ENCODE measurements around the gene S100A2. TPM values are rescaled to one million over a fixed set of nuclear protein-coding genes. Genes with fewer than 3 reads are reported as not detected.
A peak's percentile ranks its signal among the peaks of the same experiment; 100 is the strongest.

The S100A2 gene
- total and polyA plus RNA-seq, 2 of the 13 experiments (the other 11 are each of a cell fraction or from before 2014, with no cell fraction given), result 1.2 TPM

DNA sequence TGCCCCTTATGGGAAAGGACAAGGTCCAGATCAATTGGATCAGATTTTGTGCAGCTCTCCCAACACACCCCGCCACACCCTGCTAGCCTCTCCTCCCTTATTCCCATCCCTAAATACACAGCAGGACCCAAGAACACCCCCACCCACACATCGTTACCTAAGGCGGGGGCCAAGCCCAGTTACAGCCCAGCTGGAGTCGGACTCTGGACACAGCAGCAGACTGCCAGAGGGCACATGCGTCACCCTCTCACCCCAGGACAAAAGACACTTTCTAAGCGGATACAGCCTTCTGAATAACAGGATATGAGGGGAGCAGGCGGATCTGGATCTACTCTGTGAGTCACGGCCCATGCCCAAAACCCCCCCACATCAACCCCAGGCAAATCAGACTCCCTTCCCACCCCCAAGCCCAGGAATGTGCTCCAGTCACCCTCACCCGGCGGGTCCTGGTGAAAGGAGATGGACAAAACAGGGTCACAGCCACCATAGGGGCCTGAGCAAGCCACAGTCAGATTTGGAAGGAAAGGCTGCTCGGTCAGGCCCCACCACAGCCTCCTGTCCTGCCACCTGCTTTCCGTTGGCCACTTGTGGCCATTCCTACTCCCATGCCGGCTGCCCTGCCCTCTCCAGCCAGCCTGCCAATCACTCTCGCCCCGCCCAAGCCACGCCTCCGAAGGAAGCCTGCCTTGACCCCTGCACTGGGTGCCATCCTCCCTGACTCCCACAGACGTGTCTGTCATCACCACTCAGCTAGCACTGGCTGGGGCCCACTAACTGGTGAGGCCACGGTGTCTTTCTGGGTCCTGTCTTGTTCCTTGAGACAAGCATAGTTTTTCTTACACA, 43.3 kb upstream of the S100A2 start (continued):
- TF ChIP-seq ZNF790 (CRISPR knock-in tag; IDR thresholded peaks at IDR 0.05; ENCODE audit: borderline replicate concordance), result peak; percentile 56; the same call in 1 of the 2 replicates
- TF ChIP-seq CHCHD3 (CRISPR knock-in tag; IDR thresholded peaks at IDR 0.05), result no peak
- TF ChIP-seq ZNF792 (CRISPR knock-in tag; IDR thresholded peaks at IDR 0.05), result peak; percentile 24; the same call in 1 of the 2 replicates
- TF ChIP-seq, protein P1, sequence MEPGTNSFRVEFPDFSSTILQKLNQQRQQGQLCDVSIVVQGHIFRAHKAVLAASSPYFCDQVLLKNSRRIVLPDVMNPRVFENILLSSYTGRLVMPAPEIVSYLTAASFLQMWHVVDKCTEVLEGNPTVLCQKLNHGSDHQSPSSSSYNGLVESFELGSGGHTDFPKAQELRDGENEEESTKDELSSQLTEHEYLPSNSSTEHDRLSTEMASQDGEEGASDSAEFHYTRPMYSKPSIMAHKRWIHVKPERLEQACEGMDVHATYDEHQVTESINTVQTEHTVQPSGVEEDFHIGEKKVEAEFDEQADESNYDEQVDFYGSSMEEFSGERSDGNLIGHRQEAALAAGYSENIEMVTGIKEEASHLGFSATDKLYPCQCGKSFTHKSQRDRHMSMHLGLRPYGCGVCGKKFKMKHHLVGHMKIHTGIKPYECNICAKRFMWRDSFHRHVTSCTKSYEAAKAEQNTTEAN (CRISPR knock-in tag; conservative IDR thresholded peaks at IDR 0.05), result 0 out of 2 replicates have a peak, but pooled peaks have one; percentile 55
- peak; percentile 41; the same call in 1 of the 2 replicates for TF ChIP-seq ZNF430 (CRISPR knock-in tag; IDR thresholded peaks at IDR 0.05)
- TF ChIP-seq NR2F1 (CRISPR knock-in tag; IDR thresholded peaks at IDR 0.05), result peak; percentile 28 to 74; a peak in 3 of 4 replicates
- peak; percentile 88 for TF ChIP-seq ZNF709 (CRISPR knock-in tag; IDR thresholded peaks at IDR 0.05)
- peak; percentile 87 for TF ChIP-seq JUN (CRISPR knock-in tag; IDR thresholded peaks at IDR 0.05)
- no peak for TF ChIP-seq ZNF776 (CRISPR knock-in tag; IDR thresholded peaks at IDR 0.05)
- 0 out of 2 replicates have a peak, but pooled peaks have one; percentile 13 for TF ChIP-seq ZNF772 (CRISPR knock-in tag; IDR thresholded peaks at IDR 0.05)
- peak; percentile 82 for TF ChIP-seq POLR2G (IDR thresholded peaks at IDR 0.05; ENCODE audit: low read depth, low read length)
- TF ChIP-seq GTF3A (CRISPR knock-in tag; conservative IDR thresholded peaks at IDR 0.05), result 0 out of 2 replicates have a peak, but pooled peaks have one; percentile 33
- peak; percentile 20; the same call in 1 of the 2 replicates for TF ChIP-seq ESRRA (CRISPR knock-in tag; IDR thresholded peaks at IDR 0.05; ENCODE audit: low read depth)
- TF ChIP-seq NR2F2 (IDR thresholded peaks at IDR 0.05; ENCODE audit: borderline replicate concordance, low read depth), result peak; percentile 47; the same call in 1 of the 2 replicates
- peak; percentile 63; the same call in 1 of the 2 replicates for TF ChIP-seq ZC3H4 (CRISPR knock-in tag; IDR thresholded peaks at IDR 0.05; ENCODE audit: borderline replicate concordance)
- TF ChIP-seq HNRNPUL1 (IDR thresholded peaks at IDR 0.05; ENCODE audit: low read depth, low read length), result no peak
- TF ChIP-seq CREM (IDR thresholded peaks at IDR 0.05), result peak; percentile 31; the same call in 1 of the 2 replicates
- TF ChIP-seq CREM (CRISPR knock-in tag; IDR thresholded peaks at IDR 0.05), result no peak
- TF ChIP-seq U2AF1 (optimal IDR thresholded peaks at IDR 0.05; ENCODE audit: low read depth, low read length), result peak; percentile 47
- TF ChIP-seq, protein P2, sequence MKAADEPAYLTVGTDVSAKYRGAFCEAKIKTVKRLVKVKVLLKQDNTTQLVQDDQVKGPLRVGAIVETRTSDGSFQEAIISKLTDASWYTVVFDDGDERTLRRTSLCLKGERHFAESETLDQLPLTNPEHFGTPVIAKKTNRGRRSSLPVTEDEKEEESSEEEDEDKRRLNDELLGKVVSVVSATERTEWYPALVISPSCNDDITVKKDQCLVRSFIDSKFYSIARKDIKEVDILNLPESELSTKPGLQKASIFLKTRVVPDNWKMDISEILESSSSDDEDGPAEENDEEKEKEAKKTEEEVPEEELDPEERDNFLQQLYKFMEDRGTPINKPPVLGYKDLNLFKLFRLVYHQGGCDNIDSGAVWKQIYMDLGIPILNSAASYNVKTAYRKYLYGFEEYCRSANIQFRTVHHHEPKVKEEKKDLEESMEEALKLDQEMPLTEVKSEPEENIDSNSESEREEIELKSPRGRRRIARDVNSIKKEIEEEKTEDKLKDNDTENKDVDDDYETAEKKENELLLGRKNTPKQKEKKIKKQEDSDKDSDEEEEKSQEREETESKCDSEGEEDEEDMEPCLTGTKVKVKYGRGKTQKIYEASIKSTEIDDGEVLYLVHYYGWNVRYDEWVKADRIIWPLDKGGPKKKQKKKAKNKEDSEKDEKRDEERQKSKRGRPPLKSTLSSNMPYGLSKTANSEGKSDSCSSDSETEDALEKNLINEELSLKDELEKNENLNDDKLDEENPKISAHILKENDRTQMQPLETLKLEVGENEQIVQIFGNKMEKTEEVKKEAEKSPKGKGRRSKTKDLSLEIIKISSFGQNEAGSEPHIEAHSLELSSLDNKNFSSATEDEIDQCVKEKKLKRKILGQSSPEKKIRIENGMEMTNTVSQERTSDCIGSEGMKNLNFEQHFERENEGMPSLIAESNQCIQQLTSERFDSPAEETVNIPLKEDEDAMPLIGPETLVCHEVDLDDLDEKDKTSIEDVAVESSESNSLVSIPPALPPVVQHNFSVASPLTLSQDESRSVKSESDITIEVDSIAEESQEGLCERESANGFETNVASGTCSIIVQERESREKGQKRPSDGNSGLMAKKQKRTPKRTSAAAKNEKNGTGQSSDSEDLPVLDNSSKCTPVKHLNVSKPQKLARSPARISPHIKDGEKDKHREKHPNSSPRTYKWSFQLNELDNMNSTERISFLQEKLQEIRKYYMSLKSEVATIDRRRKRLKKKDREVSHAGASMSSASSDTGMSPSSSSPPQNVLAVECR (CRISPR knock-in tag; IDR thresholded peaks at IDR 0.05; ENCODE audit: borderline replicate concordance), result peak; percentile 57; the same call in 1 of the 2 replicates
- TF ChIP-seq GABPB1 (CRISPR knock-in tag; IDR thresholded peaks at IDR 0.05), result peak; percentile 60; the same call in 1 of the 2 replicates
- TF ChIP-seq RARG (CRISPR knock-in tag; IDR thresholded peaks at IDR 0.05; ENCODE audit: low read depth), result no peak
- peak; percentile 85 for TF ChIP-seq ZSCAN29 (CRISPR knock-in tag; conservative IDR thresholded peaks at IDR 0.05)
- TF ChIP-seq ZNF451 (CRISPR knock-in tag; IDR thresholded peaks at IDR 0.05), result peak; percentile 73; the same call in 1 of the 2 replicates
- TF ChIP-seq MXD4 (CRISPR knock-in tag; IDR thresholded peaks at IDR 0.05), result peak; percentile 71; the same call in 1 of the 2 replicates
- peak; percentile 69; the same call in 1 of the 2 replicates for TF ChIP-seq HNRNPL (IDR thresholded peaks at IDR 0.05; ENCODE audit: low read depth, low read length)

Data from HepG2 (cell line).